Activated T-cell treated with anti-CD3 and anti-CD28 coated beads for 24 hours (primary cell): Measurements from ENCODE around the gene APP.
"Not testable (repeated sequence)": the region's sequence is repeated elsewhere in the genome, so short reads cannot be mapped to it uniquely, and the experiment has no call there.

ENCODE experiments used
- DNase-seq: peaks from one replicate; pipeline ENCODE4 v3.0.0-alpha.2; 2020; ENCODE audit warnings: low read depth

Gene APP

DNA sequence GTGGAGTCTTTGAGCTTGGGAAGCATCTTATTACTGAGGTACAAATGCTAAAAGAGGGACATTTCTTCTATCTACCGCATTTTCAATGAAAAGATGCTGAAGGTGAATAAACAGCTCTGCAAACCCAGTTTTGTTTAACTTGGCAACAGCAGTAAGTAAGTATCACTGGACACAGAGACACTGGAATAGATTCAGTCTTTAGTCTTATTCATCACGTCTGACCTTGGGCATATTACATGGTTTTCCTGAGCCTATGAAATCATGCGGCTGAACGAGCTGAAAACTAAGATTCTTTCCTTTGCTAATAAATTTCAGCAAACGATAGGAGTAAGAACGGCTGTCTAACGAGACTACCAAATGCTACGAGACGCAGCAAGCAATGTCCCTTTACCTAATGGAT, 228.4 kb downstream of the APP start:
- DNase-seq = no peak

DNA sequence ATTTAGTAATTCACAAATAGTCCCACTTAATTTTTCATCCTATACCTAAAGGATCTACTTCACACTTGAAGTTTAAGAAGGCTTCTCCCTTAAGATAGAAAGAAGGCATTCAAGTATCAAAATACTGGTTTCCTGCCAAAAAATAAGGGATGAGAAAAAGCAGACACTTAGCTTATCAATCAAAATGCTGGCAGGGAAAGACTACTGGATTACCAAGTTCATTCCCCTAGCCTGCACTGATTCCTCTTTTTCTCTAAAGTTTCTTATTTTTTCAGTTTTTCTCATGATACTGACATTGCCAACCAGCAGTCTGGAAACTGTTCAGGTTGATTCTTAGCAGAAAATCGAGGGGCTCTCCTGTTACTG, 231.2 kb downstream of the APP start:
- DNase-seq = no peak

DNA sequence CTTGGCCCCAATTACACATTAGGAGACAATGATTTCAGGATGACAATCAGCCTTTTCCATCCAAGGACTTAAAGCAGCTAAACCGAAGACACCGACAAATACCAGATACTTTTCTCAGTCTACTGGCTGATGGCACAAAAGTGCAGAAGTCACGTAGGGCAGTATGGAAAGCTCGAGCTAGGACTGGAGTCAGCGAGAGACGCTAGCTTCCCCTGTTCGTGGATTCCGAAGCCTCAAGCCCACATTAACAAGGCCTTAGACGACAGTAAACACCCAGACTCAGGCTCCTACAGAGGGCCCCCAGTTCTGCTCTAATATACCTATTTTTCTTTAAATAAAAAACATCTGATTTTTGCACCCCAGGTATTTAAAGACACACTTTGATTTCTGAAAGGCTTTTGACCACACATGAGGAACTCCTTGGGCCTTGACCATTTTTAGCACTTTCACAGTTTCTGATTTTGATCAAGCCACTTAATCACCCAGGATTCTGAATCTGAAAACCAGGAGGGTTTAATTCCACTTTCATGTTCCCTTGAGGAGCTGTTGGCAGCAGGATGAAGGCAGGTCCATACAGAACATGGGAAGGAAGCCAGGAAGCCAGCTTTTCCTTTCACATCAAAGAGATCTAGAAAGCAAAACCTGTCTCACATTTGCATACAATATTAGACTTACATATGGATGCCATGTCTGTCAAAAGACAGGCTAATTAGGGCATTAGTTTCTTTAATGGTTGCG, 231.7 kb downstream of the APP start:
- DNase-seq = no peak

DNA sequence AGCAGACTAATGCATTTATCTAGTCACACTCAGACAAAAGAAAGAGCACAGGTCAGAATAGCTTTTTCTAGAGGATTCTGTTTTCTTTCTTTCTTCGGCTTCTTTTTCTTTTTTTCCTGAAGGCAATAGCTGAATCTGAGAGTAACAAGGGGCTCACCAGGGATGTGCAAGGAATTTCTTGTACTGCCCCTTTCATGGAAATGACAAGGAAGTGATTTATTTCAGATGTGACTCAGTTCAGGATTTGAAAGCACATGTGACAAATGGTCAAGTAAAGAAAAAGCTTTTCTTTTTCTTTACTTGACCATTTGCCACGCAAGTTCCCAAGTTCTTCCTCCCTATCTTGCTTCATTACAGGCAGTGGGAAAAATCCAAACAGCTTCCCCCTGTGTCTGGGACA, 233.8 kb downstream of the APP start:
- DNase-seq = no peak

DNA sequence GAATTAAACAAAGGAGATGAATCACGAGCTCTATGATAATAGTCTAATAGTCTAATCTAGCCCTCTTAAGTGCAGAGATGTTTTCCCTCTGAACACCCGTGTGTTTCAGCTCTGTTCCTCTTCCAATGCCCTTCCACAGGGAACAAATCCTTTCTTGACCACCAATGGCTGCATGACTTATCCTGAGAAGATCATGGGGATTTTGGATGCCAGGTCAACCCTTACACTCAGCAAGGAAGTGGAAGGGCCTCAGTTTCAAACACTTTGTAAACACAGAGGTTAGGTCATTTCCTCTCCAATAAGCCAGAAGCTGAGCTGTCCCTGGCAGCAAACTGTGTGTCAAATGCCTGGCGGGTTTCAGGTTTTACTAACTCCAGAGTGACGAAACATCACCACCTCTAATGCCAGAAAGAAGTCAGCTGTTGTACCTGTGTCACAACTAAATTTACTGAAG, 235.8 kb downstream of the APP start:
- DNase-seq = no peak

DNA sequence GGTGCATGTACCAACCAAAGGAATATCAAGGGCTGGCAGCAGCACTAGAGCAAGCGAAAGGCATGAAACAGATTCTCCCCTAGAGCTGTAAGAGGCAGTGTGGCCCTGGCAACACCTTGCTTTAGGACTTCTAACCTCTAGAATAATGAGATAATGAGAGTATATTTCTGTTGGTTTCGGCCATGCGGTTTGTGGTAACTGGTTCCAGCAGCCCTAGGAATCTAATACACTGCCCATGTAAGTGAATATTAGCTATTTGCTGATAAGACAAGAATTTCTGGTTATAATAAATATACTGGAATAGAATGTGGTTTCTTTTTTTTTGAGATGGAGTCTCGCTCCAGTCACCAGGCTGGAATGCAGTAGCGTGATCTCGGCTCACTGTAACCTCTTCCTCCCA, 236.4 kb downstream of the APP start:
- no peak for DNase-seq

DNA sequence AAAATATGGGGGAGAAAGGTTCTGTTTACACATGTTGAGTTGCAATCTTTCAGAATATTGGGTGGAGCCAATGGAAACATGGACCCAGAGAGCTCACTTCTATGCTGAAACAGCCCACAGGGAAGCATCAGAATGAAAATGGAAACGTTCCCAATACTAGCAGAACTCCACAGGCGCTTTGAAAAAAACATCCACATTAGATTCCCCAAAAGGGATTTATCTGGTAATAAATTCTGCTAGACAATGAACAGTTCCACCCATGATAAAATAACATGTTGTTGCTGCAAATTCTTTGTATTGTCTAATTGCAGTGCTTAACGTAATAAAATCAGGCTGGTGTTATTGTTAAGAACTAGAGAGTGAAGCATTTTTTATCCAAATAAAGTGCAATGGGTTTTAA, 238.8 kb downstream of the APP start:
- no peak for DNase-seq

DNA sequence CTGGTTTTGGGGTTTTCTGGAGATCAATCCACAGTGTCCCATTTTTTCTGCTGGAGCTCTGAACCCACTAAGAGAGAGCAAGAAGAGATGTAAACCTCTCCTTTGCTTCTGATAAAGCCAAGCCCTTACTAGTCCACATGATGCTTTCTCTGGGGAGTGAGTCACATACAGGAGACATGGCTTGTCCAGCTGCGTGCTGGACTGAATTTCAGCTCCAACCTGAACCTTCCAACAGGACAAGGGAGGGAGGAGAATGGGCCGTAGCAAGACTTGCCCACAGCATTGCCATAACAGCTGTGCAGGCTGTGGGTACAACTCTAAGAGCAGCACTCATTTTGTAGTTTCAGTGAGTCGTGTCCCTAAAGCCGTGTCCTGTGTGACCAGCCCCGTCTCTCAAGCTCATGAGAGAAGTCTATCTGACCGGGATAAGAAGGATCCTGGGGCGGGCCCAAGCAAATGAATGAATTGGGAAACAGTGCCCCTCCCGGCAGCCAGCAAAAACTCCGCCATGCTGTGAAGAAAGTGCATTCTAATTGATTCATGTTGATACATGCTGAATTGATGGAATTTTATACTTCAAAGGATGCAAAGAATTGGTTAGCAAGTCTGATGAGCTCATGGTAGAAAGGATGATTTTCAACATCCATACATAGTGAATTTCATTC, 240.6 kb downstream of the APP start:
- DNase-seq = no peak

DNA sequence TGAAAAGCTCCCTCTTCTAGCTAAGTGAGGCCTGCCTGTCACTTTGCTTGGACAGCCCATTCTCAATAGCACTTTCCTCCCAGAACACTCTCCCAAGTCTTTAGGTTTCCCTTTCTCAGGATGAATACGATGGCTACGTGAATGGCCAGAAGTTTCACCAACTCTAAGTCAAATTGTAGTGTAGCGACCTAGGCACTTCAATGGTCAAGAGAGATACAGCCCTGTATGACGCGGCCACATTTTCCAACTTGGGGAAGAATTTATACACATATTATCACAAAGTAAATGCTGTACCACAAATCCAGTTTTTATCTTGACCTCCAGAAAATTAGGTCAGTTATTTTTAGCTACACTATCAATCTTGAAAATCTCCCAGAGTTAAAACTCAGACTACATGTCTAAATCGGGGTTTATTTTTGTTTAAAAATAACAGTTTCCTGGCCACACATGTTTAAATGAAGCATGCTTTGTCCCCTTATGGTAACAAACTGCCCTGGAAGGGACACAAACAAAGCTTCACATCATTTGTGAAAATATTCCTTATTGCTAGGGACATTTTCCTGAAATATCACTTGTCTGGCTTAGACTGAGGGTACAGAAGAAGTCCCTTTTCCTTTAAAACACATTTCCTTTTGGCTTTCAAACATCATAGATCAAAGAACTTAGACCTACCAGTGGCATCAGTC, 243.2 kb downstream of the APP start:
- no peak for DNase-seq

DNA sequence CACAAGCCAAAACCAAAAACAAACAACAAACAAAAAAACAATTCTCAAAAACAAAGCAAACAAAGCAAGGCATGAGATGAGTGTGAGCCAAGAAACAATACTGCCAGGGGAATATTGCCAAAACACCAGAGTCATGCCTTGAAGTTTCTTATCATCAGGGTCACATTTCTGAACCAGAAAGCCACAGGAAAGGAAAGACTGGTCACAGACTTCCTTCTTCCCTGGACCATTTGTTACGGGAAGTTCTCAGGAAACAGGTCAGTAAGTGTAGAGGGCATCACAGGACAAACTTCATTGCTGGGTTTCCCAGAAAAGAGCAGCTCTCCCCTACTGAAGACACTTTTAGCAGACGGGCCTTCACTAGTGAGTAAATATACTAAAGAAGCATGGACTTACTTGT, 244.6 kb downstream of the APP start:
- DNase-seq = no peak

DNA sequence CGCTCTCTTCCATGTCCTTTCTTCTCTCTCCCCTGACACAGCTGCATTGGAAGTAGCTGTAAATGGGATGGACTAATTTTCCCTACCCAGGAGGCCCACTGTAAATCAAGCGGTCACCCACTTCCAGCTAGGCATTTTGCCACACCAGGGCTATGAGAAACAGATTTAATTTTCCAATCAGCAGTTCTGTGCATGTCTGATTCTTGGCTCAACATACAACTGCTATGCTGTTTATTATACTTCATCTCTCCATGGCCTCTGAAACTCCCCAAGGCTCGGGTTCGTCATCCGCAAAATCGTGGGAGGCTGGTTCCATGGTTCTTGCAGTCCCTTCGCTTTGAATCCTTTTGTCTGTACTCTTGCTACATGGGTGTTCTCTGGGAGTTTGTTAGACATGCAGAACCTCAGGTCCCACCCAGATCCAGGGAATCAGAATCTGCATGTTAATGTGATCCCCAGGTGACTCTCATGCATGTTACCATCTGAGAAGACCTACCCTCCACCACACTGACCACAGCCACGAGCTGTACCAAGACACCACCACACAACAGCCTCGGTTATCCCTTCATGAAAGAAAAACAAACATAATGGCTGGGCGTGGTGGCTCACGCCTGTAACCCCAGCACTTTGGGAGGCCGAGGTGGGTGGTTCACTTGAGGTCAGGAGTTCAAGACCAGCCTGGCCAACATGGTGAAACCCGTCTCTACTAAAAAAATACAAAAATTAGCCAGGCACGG, 245.3 kb downstream of the APP start:
- no peak for DNase-seq

DNA sequence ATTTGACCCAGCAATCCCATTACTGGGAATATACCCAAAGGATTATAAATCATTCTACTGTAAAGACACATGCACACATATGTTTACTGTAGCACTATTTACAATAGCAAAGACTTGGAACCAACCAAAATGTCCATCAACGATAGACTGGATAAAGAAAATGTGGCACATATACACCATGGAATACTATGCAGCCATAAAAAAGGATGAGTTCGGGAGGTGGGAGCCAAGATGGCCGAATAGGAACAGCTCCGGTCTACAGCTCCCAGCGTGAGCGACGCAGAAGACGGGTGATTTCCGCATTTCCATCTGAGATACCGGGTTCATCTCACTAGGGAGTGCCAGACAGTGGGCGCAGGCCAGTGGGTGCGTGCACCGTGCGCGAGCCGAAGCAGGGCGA, 252.4 kb downstream of the APP start:
- DNase-seq = not testable (repeated sequence)

DNA sequence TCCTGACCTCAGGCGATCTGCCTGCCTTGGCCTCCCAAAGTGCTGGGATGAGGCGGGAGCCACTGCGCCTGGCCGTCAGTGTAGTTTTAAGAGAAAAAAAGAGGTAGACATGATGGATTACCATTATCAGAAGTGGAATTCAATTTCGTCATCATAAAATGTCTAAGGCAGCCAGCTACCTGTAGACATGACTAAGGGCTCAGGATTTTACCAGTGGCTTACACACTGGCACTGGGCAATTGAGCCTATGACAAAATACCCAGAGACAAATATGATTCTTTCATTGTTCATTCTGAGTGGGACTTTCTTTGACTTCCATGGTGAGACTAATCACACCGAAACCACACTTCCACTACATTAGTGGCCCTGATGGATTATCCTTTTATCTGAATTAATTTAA, 254.3 kb downstream of the APP start:
- DNase-seq = no peak

DNA sequence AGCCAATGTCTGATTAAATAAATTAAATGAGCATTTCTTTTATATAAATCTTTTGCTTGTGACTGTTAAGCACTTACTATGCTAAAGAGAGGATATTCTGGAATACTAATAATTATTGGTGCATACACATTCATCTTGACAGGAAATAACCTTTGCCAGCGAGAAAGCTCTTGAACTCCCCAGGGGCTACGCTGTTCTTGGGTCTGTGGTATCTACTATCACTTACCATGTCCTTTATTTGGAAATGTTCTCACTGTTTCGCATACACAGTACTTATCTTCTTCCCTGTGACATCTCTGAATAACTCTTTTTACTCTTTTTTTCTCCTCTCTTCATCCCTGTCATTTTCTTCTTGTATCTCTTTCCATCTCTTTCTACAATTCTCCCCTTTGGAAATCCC, 257.1 kb downstream of the APP start:
- DNase-seq = no peak

DNA sequence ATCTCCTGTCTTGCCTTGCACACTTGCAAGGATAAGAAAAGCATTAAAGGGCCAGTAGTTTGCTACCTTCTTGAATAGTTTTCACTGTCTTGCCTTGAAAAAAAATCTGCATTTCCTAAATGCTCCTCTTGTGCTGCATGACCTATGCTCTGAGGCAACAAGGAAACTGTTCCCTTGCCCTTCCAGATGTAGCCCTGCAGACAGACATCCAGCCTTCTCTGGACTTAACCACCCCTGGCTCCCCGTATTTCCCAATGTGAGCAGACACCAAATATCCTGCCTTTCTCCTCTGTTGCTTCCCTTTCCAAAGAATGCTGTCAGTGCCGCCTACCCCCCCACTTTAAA, 258.2 kb downstream of the APP start:
- DNase-seq = no peak

DNA sequence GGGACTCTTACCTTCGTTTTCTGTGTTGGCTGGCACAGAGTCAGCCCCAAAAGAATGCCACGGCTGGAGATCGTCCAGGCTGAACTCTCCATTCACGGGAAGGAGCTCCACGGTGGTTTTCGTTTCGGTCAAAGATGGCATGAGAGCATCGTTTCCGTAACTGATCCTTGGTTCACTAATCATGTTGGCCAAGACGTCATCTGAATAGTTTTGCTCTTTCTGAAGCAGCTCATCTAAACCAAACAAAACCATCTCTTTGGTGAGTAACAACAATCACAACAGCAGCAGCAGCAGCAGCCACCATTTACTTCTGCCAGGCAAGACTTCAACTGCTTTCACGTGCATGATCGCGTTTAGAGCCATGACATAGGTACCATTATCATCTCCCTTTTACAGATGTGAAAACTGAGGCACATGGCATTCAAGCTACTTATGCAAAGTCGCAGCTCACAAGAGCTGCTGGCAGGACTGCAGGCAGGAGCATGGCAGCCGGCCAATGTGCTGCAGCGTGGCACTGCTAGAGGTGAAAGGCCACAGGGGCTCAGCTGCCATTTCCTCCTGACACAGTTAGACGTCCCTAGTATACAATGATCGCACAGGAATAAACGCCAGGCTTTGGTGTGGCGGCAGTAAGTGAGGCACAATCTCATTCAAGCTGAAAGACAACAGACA, 258.7 kb downstream of the APP start:
- no peak for DNase-seq

DNA sequence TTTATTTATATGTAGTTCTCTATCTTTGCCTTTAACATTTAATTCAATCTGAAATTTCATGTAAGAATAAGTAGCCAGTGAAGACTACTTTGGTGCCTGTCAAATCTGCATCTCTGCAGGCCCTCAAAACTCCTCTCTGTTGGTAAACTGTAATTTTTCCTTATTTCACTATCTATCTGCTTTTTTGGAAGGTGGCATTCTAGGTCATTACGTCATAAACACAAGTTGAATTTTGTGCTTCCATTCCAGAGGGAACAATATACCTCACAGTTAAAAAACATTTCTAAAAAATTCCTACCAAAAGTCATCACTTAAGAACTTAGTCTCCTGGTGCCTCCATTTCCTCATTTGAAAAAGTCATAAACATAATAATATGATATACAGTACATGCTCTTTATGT, 259.8 kb downstream of the APP start:
- DNase-seq = no peak

DNA sequence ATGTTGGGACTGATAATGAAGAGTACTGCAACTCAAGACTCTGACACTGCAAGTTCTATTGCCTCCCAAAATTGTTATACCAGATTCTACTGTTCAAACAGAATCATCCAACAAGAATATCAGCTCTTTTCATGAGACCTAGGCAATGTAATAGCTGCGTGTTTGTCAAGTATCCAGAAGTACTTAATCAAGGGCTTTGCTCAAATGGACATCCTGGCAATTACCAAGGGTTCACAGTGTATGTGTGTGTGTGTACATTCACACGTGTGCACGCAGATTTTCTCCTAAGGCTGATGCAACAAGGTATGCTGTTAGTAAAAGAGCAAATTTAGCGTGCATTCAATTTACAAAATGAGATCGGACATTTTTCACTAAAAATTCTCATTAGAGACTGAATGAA, 261.2 kb downstream of the APP start:
- no peak for DNase-seq

DNA sequence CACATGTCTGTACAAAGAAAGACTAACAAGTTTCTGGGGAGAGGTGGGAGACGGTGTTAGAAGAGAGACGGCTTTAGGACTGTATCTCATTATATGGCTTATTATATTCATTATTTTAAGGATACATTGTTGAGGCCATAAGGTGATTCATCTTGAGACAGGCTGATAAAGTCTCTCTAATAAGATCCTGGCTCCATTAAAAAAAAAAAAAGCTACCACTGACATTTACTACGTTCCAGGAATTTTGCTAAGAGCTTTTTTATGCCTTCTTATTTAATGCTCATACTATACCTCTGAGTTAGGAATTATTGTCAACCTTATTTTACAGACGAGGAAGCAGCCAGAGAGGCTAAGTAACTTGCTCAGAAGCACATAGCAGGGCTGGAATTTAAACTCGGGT, 262.1 kb downstream of the APP start:
- no peak for DNase-seq

DNA sequence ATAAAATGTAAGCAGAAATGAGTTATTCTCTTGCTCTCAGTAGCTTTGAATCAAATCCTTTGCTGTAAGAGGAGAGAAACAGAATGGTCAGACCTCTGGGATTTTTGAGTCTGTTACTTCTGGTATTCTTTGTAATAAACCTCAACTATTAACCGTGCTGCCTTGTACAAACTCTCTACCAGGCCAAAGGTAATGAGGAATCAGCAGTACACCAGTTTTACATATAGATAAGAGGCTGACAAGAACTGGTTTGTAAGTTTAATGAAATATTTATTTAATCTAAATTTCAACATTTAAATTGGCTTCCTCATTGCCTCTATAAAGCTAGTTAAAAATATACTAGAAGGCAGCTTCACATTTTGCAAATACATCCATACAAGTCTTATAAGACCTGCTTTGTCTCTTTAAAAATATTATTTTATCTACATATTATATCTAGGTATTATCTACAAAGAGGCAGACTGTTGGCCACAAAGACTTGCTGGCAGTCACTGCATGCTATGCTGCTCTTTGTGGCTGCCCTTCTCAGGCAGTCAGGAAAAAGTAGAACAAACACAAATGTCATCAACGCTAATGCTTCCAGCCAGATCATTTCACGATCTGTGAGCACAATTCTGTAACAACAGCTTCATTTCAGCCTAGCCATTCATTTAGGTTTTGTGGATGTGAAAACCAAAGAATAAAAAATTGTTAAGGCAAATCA, 262.8 kb downstream of the APP start:
- no peak for DNase-seq

DNA sequence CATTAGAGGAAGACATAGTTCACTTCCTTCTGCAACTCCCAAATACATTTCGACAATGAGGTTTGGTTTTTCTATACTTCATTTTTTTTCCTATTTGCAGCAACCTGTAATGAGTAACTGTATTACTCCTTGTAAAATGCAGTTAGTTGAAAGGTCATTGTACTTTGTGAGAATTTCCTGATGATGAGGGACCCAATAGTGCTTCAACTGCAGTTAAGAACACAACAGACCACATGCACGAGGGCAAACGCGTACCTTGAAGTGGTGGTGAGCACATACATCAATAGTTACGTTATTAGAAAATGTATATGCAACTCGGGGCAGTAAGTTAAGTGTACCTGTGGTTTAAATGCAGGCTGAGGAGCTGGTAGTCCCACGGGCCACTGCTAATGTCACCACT, 264.0 kb downstream of the APP start:
- DNase-seq = no peak

DNA sequence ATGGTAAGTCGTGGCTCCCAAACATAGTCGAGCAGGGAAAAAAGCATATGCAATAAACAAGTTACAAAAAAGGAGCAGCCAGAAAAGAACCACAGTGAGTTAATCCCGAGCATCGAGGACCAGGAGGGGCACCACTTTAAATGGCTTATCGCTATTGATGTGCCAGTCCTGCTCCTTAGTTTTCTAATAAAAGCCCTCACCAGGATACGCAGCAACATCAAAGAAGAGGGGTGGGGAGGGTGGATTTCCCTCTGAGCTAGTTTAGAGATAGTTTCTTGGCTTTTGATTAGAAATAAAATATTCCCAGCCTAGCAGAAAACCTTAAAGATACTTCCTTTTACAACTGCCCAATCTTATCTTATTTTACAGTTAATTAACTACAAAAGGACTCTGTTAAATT, 265.4 kb downstream of the APP start:
- no peak for DNase-seq
